ENCODE data around the gene PTTG2.

DNA sequence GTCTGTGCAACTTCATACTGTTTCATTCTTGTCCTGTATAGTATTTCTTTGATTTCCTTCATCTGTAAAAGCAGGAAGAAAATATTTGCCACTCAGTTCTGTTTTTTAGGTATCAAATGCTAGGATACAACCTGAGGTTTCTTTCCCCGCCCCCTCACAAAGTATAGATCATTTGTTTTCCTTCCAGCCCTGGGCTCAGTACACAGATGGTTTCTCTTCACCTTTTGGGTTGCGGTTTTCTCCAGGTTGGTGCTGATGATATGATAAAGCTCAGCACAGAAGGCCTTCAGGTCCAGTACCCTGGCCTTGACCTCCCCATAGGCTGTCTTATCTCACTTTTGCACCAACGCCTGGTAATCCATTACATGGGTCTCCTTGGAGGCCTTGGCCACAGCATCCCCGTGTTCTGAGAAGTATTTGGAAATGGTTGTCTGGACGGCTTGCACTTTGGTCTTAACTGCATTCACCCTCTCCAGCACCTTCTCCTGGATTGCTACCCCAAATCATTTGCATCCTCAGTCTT lies 35.2 kb downstream of the PTTG2 start:
- no peak for TF ChIP-seq TAF1 (IDR thresholded peaks at IDR 0.05; ENCODE audit: borderline replicate concordance, low read depth, low read length)
- no peak for TF ChIP-seq POLR2A (IDR thresholded peaks at IDR 0.05; ENCODE audit: low read depth, low read length)
- TF ChIP-seq POLR2AphosphoS5 (IDR thresholded peaks at IDR 0.05; ENCODE audit: low read depth, low read length) = no peak

Measured in GM12892 (cell line).